Measurements from ENCODE around the gene USF1. TPM values are rescaled to one million over a fixed set of nuclear protein-coding genes. Genes with fewer than 3 reads are reported as not detected.

Gene USF1
- total RNA-seq, 4 donors from 2014 or later, result 44.8 to 87.5 (median 61.4) TPM

DNA sequence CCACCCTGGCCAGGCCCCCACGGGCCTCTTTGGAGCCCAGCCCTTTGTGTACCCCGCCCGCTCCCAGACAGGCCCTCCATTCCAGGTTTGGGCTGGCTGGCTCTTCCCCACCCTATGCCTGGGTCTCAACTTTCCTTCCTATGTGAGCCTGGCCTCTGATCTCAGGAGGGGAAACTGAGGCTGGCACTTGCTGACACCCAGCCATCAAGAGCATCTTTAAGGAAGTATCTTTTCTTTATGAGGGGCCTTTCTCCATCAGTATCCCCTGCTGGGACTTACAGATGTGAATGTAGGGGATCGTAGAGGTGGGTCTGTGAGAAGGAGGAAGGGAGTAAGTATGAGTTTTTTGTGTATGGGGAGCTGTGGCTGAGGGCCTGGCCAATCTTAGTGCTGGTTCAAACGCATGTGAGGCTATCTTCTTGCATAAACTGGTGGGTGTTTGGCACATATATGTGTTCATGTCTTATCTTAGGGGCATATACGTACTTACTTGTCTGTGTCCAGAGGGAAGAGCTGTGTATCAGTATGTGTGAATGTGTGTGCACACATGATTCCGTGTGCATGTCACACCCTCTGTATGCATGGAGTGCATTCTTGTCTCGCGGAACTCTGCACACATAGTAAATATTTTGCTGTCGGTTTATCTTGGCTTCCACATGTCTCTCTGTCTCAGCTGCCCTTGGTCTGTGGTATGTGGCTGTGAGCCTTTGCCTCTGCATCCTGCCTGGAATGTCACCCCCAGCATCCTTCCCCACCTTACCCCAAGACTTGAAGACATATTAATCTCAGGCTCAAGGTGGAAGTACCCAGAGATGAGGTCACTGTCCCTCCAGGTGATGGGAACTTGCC, 38.2 kb upstream of the USF1 start:
- no peak for ATAC-seq (ENCODE audit: low FRiP score)
- TF ChIP-seq, protein P1, sequence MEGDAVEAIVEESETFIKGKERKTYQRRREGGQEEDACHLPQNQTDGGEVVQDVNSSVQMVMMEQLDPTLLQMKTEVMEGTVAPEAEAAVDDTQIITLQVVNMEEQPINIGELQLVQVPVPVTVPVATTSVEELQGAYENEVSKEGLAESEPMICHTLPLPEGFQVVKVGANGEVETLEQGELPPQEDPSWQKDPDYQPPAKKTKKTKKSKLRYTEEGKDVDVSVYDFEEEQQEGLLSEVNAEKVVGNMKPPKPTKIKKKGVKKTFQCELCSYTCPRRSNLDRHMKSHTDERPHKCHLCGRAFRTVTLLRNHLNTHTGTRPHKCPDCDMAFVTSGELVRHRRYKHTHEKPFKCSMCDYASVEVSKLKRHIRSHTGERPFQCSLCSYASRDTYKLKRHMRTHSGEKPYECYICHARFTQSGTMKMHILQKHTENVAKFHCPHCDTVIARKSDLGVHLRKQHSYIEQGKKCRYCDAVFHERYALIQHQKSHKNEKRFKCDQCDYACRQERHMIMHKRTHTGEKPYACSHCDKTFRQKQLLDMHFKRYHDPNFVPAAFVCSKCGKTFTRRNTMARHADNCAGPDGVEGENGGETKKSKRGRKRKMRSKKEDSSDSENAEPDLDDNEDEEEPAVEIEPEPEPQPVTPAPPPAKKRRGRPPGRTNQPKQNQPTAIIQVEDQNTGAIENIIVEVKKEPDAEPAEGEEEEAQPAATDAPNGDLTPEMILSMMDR (IDR thresholded peaks at IDR 0.05), result no peak

DNA sequence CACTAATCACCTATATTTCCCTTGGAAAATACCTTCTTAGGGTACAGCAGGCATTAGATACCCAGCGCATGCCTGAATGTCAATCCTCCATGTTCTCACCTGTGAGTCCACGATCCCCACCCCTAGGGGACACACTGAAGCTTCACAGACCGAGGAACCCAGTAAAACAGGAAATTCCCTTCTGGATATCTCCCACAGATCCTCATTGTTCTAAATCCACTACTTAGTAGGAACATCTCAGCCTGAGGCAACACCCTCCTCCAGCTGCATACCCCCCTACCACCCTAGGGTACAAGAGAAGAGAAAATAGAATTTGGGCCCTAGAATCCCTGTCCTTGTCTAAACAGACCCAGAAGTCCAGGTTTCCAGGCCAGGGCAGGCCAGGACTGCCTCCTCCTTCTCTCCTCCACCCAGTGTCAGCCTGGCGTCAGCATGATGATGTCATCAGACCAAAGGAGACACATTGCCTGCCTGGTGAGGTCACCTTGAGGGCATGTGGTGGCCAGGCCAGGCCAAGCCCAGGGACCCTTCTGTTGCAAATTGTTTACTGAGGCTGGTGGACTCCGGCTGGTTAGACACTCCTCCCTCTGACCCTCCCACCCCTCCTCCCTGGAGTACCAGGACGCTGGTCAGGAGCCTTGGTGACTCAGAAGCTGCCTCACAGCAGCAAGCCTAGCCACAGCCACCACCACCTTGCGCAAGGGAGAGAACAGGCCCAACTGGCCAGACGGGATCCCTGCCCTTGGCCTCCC, 37.4 kb upstream of the USF1 start:
- TF ChIP-seq, protein P1 (IDR thresholded peaks at IDR 0.05), result no peak
- DNase-seq (ENCODE audit: low spot score) (peak; percentile 39), ATAC-seq (ENCODE audit: low FRiP score) (peak; percentile 84)

More for the DNA sequence above, 38.2 kb upstream of the USF1 start:
- DNase-seq (ENCODE audit: low spot score), result no peak

DNA sequence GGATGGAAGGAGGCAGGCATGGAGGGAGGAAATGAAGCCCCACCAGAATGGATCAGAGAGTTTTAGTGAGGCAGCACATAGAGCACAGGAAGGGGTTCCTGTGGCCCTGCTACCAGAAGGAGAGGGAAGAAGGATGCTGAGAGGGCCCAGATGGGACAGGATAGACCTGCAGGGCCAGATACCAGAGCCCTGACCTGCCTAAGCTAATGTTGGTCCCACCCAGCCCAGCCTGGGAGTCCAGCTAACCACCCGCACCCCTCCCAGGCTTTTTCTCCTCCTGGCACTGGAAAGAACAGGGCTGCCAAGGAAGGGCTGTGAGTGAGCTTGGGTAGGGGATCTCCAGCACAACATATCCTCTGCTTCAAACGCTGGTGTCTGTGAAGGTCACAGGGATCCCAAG, 36.7 kb upstream of the USF1 start:
- DNase-seq (ENCODE audit: low spot score) (no peak), ATAC-seq (ENCODE audit: low FRiP score) (no peak)
- TF ChIP-seq, protein P1 (IDR thresholded peaks at IDR 0.05), result no peak

DNA sequence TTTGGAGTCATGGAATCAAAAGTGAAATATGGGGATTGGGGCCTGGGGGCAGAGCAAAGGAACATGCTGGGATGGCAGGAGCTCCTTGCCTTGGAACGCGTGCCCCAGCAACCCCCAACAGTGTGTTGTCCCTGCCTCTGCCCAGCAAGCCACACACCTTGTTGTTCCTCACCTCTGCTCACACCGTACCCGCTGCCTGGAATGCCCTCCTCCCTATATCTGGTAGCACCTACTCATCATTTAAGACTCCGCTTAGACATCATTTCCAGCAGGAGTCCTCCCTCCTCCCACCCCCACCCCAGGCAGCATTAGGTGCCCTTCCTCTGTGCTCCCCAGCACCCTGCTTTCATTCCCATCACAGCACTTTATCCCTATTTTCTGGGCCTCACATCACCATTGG, 35.7 kb upstream of the USF1 start:
- DNase-seq (ENCODE audit: low spot score) (no peak), ATAC-seq (ENCODE audit: low FRiP score) (no peak)
- TF ChIP-seq, protein P1 (IDR thresholded peaks at IDR 0.05), result no peak

DNA sequence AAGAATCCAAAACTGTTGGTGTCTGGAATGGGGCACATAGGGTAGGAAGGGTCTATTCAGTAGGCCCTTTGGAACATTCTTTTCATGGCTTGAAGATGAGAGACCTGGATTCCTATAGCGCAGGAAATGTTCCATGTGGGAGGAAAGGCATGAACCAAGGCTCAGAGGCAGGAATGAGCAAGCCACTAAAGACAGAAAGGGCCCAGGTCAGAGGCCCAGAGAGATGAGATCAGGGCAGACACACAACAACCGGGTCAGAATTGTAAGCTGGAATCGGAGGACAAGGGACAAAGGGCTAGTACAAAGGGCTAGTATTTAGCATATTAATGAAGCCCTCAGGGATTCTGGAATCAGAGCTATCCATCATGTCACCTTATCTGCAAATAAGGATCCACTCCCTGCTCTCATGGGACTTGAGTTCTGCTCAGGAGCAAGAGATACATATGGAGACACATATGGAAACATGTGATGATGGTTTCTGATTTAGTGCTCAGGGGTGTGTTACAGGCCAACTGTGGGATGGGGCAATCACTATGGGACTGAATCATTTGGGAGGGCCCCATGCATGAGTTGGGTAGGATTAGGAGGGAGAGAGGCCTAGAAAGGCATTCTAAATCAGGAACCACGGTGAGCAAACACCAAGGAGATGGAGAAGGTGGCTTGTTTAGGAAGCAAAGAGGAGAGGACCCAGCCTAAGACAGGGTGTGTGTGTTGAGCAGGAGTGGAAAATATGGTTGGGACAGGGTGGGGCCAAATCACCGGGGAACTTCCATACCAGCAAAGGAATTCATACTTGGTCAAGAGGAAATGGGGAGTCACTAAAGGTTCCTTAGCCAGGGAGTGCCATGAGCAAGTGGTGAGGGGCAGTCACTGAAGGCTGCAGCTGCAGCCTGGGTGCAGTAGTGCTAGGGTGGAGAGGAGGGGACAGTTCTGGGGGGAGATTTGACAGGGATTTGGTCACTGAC, 34.9 kb upstream of the USF1 start:
- DNase-seq (ENCODE audit: low spot score) (no peak), ATAC-seq (ENCODE audit: low FRiP score) (no peak)
- TF ChIP-seq, protein P1 (IDR thresholded peaks at IDR 0.05), result no peak

DNA sequence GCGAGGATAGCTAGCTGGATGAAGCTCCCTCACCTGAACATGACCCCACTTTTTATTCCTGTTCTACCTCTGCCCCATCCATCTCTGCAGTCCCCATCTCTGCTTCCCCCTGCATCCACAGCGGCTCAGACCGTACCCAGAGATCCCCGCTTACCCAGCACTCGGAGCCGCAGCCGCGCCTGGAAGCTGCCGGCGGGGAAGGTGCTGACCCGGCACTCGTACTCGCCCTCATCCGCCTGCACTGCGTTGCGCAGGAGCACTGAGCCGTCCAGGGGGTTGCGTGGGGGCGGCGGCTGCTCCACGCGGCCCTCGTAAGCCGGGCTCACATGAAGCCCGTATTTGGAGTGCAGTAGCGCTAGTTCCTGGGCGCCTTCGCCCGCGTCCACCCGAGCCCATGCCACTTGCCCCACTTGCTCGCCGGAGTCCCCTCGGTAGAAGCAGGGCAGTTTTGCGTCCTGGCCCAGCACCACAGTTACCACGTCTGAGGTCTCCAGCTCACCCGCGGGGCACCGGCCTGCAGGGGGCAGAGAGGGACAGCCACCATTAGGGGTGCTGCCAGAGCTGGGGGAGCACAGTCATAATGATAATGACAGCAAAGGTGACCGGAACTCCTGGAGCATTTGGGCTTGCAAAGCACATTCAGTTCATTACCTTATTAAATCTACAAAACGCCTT, 33.8 kb upstream of the USF1 start:
- DNase-seq (ENCODE audit: low spot score) (no peak), ATAC-seq (ENCODE audit: low FRiP score) (no peak)
- TF ChIP-seq, protein P1 (IDR thresholded peaks at IDR 0.05), result no peak
